ENCODE results near the gene PARP3.
A peak's percentile ranks its signal among the peaks of the same experiment; 100 is the strongest.
"Not testable (repeated sequence)": the region's sequence is repeated elsewhere in the genome, so short reads cannot be mapped to it uniquely, and the experiment has no call there.

PARP3 gene

GRCh38 chr3:51941798-51942602 lies at the start of gene PARP3, which contains the start of gene RRP9:
Gene PARP3 (plus strand): TSS chr3:51942363. CDS start chr3:51943356, 993 bp downstream.
Gene RRP9 (minus strand): TSS chr3:51941904. CDS start chr3:51941867, 37 bp downstream.
- peak; percentile 97 for DNase-seq (ENCODE audit: low read depth)

- no peak for DNase-seq (ENCODE audit: low read depth)
These were observed 47.8 kb upstream of the PARP3 start for GRCh38 chr3:51894391-51894790.

- DNase-seq (ENCODE audit: low read depth), result no peak
These were observed 47.2 kb upstream of the PARP3 start for GRCh38 chr3:51894939-51895338.

GRCh38 chr3:51896607-51897305 lies 45.4 kb upstream of the PARP3 start:
- DNase-seq (ENCODE audit: low read depth), result no peak

GRCh38 chr3:51897391-51897790 lies 44.8 kb upstream of the PARP3 start:
- DNase-seq (ENCODE audit: low read depth), result no peak

- not testable (repeated sequence) for DNase-seq (ENCODE audit: low read depth)
These were observed 42.1 kb upstream of the PARP3 start for GRCh38 chr3:51900043-51900442.

- not testable (repeated sequence) for DNase-seq (ENCODE audit: low read depth)
These were observed 39.8 kb upstream of the PARP3 start for GRCh38 chr3:51902361-51902760.

GRCh38 chr3:51904034-51904823 lies 37.9 kb upstream of the PARP3 start:
- no peak for DNase-seq (ENCODE audit: low read depth)

- no peak for DNase-seq (ENCODE audit: low read depth)
These were observed 34.1 kb upstream of the PARP3 start for GRCh38 chr3:51908026-51908425.

GRCh38 chr3:51916418-51916817 lies 25.7 kb upstream of the PARP3 start:
- no peak for DNase-seq (ENCODE audit: low read depth)

GRCh38 chr3:51921081-51921578 lies 21.0 kb upstream of the PARP3 start:
- DNase-seq (ENCODE audit: low read depth), result no peak

- no peak for DNase-seq (ENCODE audit: low read depth)
These were observed 14.8 kb upstream of the PARP3 start for GRCh38 chr3:51927061-51927977.

- no peak for DNase-seq (ENCODE audit: low read depth)
These were observed 13.7 kb upstream of the PARP3 start for GRCh38 chr3:51928438-51928837.

GRCh38 chr3:51928981-51929380 lies 13.2 kb upstream of the PARP3 start:
- not testable (repeated sequence) for DNase-seq (ENCODE audit: low read depth)

- no peak for DNase-seq (ENCODE audit: low read depth)
These were observed 12.7 kb upstream of the PARP3 start for GRCh38 chr3:51929420-51930003.

- no peak for DNase-seq (ENCODE audit: low read depth)
These were observed 11.7 kb upstream of the PARP3 start for GRCh38 chr3:51930439-51930838.

GRCh38 chr3:51931756-51932155 lies 10.4 kb upstream of the PARP3 start:
- no peak for DNase-seq (ENCODE audit: low read depth)

- DNase-seq (ENCODE audit: low read depth), result no peak
These were observed 9.4 kb upstream of the PARP3 start for GRCh38 chr3:51932471-51933370.

- DNase-seq (ENCODE audit: low read depth), result no peak
These were observed 8.6 kb upstream of the PARP3 start for GRCh38 chr3:51933471-51934138.

All from GM04503 (cell line).